Upper lobe of left lung (tissue), 4 donors: ENCODE data around the gene KCNJ6.

ENCODE experiments used
- EP300 ChIP-seq, 4 donors: sonication (generic); formaldehyde crosslinking; IDR thresholded peaks; one replicate each; pipeline ENCODE4 v1.5.1; 2017; ENCODE audit warnings: antibody characterized with exemption in 4 of 4, control low read depth in 2 of 4
- POLR2A ChIP-seq, 4 donors: fragments of 450-650 bp; IDR thresholded peaks; one replicate each; pipeline ENCODE4 v1.5.1; 2016 to 2017; ENCODE audit warnings: antibody characterized with exemption in 4 of 4, mild to moderate bottlenecking in 2 of 4
- POLR2AphosphoS5 ChIP-seq, 2 donors: sonication (generic); formaldehyde crosslinking; IDR thresholded peaks; one replicate each; pipeline ENCODE4 v1.5.1; 2017; ENCODE audit warnings: antibody characterized with exemption in 2 of 2
- TF ChIP-seq, protein P1 (sequence below), 6 experiments: fragments of 450-650 bp in 4 of 6; fragments of 200-600 bp in 2 of 6; sonication (generic) in 2 of 6; IDR thresholded peaks; one replicate each; pipeline ENCODE4 v1.5.1; 2016 to 2019; ENCODE audit warnings: antibody characterized with exemption in 6 of 6

DNA sequence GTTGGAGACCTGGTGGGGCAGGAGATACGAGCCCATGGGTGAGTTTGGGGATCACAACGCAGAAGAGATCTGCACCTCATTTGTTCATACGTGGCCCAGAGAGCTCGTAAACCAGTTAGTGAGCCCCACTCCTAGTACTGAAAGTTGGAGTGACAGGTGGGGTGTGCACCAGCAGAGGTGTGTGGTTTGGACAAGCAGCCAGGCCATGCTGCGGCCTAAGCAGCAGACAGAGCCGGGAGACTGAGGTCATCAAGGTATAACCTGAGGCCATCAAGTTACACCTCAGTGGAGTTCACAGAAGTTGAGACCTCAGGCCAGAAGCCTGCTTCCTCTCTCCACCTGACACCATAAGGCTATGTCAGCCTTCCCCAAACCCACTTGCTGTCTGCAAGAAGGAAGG is 27.6 kb downstream of the KCNJ6 start:
- TF ChIP-seq, protein P1, sequence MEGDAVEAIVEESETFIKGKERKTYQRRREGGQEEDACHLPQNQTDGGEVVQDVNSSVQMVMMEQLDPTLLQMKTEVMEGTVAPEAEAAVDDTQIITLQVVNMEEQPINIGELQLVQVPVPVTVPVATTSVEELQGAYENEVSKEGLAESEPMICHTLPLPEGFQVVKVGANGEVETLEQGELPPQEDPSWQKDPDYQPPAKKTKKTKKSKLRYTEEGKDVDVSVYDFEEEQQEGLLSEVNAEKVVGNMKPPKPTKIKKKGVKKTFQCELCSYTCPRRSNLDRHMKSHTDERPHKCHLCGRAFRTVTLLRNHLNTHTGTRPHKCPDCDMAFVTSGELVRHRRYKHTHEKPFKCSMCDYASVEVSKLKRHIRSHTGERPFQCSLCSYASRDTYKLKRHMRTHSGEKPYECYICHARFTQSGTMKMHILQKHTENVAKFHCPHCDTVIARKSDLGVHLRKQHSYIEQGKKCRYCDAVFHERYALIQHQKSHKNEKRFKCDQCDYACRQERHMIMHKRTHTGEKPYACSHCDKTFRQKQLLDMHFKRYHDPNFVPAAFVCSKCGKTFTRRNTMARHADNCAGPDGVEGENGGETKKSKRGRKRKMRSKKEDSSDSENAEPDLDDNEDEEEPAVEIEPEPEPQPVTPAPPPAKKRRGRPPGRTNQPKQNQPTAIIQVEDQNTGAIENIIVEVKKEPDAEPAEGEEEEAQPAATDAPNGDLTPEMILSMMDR (IDR thresholded peaks at IDR 0.05): no peak
- TF ChIP-seq EP300 (IDR thresholded peaks at IDR 0.05) (no peak), POLR2AphosphoS5 (IDR thresholded peaks at IDR 0.05) (no peak), POLR2A (IDR thresholded peaks at IDR 0.05) (no peak)
